HEK293 (cell line): Measurements from ENCODE around the gene DCUN1D4.

Source experiments
- CTCF ChIA-PET: fragments of 350-600 bp; formaldehyde crosslinking; extraction: SDS; loops from one replicate; lab custom pipeline; 2021; ENCODE audit warnings: antibody characterized with exemption; lab: Yijun Ruan, JAX
- POLR2A ChIA-PET: fragments of 300-600 bp; formaldehyde crosslinking; extraction: SDS; loops from one replicate; lab custom pipeline; 2020; ENCODE audit warnings: antibody characterized with exemption, inconsistent platforms; lab: Yijun Ruan, JAX
- H3K27ac ChIP-seq: fragments of 200-500 bp; sonication (Bioruptor generic); 2 replicates; pipeline ENCODE4 v1.5.1; 2014; ENCODE audit warnings: low read depth, low read length, control low read depth, inconsistent platforms; ENCODE audit errors: extremely low read depth
- H3K36me3 ChIP-seq, 2 experiments: fragments of 200-500 bp in 1 of 2; sonication (Bioruptor generic) in 1 of 2; 1 replicate in 1 of 2; 2 replicates in 1 of 2; pipeline ENCODE4 v1.5.1; 2014 to 2017; ENCODE audit warnings: inconsistent platforms in 2 of 2, low read length in 2 of 2; ENCODE audit not compliant: control insufficient read depth in 2 of 2, insufficient read depth in 1 of 2
- H3K4me1 ChIP-seq: fragments of 200-500 bp; sonication (Bioruptor generic); 2 replicates; pipeline ENCODE4 v1.5.1; 2014; ENCODE audit warnings: mild to moderate bottlenecking, low read length, inconsistent platforms; ENCODE audit not compliant: control insufficient read depth, insufficient read depth
- H3K4me3 ChIP-seq: 2 replicates; pipeline ENCODE4 v1.5.1; 2011; ENCODE audit warnings: low read depth, mild to moderate bottlenecking, control low read depth, low read length, moderate library complexity
- H3K9me3 ChIP-seq: fragments of 200-500 bp; sonication (Bioruptor generic); 2 replicates; pipeline ENCODE4 v1.5.1; 2014; ENCODE audit warnings: low read depth, low read length, inconsistent platforms; ENCODE audit not compliant: control insufficient read depth, insufficient read depth
- BCL11B ChIP-seq: fragments of 450-650 bp; formaldehyde crosslinking; IDR thresholded peaks from 2 replicates; pipeline ENCODE4 v1.5.1; 2016; ENCODE audit warnings: low read depth, missing biosample characterization, missing genetic modification characterization
- HOXD13 ChIP-seq: sonication (generic); formaldehyde crosslinking; IDR thresholded peaks from 2 replicates; pipeline ENCODE4 v1.8.0; 2022; ENCODE audit warnings: missing genetic modification reagents, borderline replicate concordance
- MEIS1 ChIP-seq: sonication (generic); formaldehyde crosslinking; IDR thresholded peaks from 2 replicates; pipeline ENCODE4 v1.8.1; 2022; ENCODE audit warnings: missing genetic modification reagents, mild to moderate bottlenecking, borderline replicate concordance
- REPIN1 ChIP-seq: fragments of 450-650 bp; formaldehyde crosslinking; IDR thresholded peaks from 2 replicates; pipeline ENCODE4 v1.5.1; 2017; ENCODE audit warnings: missing biosample characterization, missing genetic modification characterization, low read depth
- SP2 ChIP-seq: fragments of 450-650 bp; formaldehyde crosslinking; IDR thresholded peaks from 2 replicates; pipeline ENCODE4 v1.5.1; 2016; ENCODE audit warnings: missing biosample characterization, missing genetic modification characterization
- ZBTB48 ChIP-seq: fragments of 450-650 bp; formaldehyde crosslinking; IDR thresholded peaks from 2 replicates; pipeline ENCODE4 v1.5.1; 2016; ENCODE audit warnings: missing biosample characterization, missing genetic modification characterization
- ZBTB7A ChIP-seq: fragments of 450-650 bp; formaldehyde crosslinking; IDR thresholded peaks from 2 replicates; pipeline ENCODE4 v1.5.1; 2016; ENCODE audit warnings: low read depth, missing biosample characterization, missing genetic modification characterization
- ZEB2 ChIP-seq: fragments of 450-650 bp; formaldehyde crosslinking; IDR thresholded peaks from 2 replicates; pipeline ENCODE4 v1.5.1; 2016; ENCODE audit warnings: missing biosample characterization, missing genetic modification characterization
- ZNF114 ChIP-seq: fragments of 450-650 bp; formaldehyde crosslinking; IDR thresholded peaks from 2 replicates; pipeline ENCODE4 v1.5.0; 2017; ENCODE audit warnings: missing biosample characterization, missing genetic modification characterization
- ZNF133 ChIP-seq: fragments of 450-650 bp; formaldehyde crosslinking; IDR thresholded peaks from 2 replicates; pipeline ENCODE4 v1.5.1; 2016; ENCODE audit warnings: missing biosample characterization, missing genetic modification characterization
- ZNF140 ChIP-seq: fragments of 450-650 bp; formaldehyde crosslinking; IDR thresholded peaks from 2 replicates; pipeline ENCODE4 v1.5.1; 2016; ENCODE audit warnings: missing biosample characterization, missing genetic modification characterization
- ZNF324 ChIP-seq: fragments of 450-650 bp; formaldehyde crosslinking; IDR thresholded peaks from 2 replicates; pipeline ENCODE4 v1.5.1; 2016; ENCODE audit warnings: missing biosample characterization, missing genetic modification characterization
- ZNF335 ChIP-seq: fragments of 450-650 bp; formaldehyde crosslinking; conservative IDR thresholded peaks from 2 replicates; pipeline ENCODE4 v1.5.1; 2016; ENCODE audit warnings: missing biosample characterization, missing genetic modification characterization
- ZNF341 ChIP-seq: fragments of 450-650 bp; formaldehyde crosslinking; IDR thresholded peaks from 2 replicates; pipeline ENCODE4; 2016; ENCODE audit warnings: low read depth, missing biosample characterization, missing genetic modification characterization
- ZNF416 ChIP-seq: fragments of 450-650 bp; formaldehyde crosslinking; IDR thresholded peaks from 2 replicates; pipeline ENCODE4 v1.5.1; 2016; ENCODE audit warnings: missing biosample characterization, missing genetic modification characterization
- ZNF549 ChIP-seq: fragments of 450-650 bp; IDR thresholded peaks from 2 replicates; pipeline ENCODE4 v1.5.1; 2018; ENCODE audit warnings: missing biosample characterization, missing genetic modification characterization, mild to moderate bottlenecking, inconsistent platforms, moderate library complexity
- ZNF596 ChIP-seq: fragments of 450-650 bp; IDR thresholded peaks from 2 replicates; pipeline ENCODE4 v1.5.0; 2018; ENCODE audit warnings: missing biosample characterization, mild to moderate bottlenecking, missing genetic modification characterization, moderate library complexity
- ZNF624 ChIP-seq: fragments of 450-650 bp; formaldehyde crosslinking; IDR thresholded peaks from 2 replicates; pipeline ENCODE4 v1.5.1; 2017; ENCODE audit warnings: missing biosample characterization, missing genetic modification characterization
- ZNF777 ChIP-seq: fragments of 450-650 bp; formaldehyde crosslinking; IDR thresholded peaks from 2 replicates; pipeline ENCODE4 v1.5.1; 2017; ENCODE audit warnings: missing biosample characterization, missing genetic modification characterization, borderline replicate concordance
- TF ChIP-seq, protein P1 (sequence below): fragments of 450-650 bp; formaldehyde crosslinking; conservative IDR thresholded peaks from 2 replicates; pipeline ENCODE4 v1.5.1; 2016; ENCODE audit warnings: low read depth, missing biosample characterization, missing genetic modification characterization
- TF ChIP-seq, protein P2 (sequence below): fragments of 450-650 bp; formaldehyde crosslinking; IDR thresholded peaks from 2 replicates; pipeline ENCODE4 v1.5.1; 2016; ENCODE audit warnings: missing biosample characterization, missing genetic modification characterization
- TF ChIP-seq, protein P3 (sequence below): fragments of 450-650 bp; formaldehyde crosslinking; IDR thresholded peaks from 2 replicates; pipeline ENCODE4 v1.5.1; 2017; ENCODE audit warnings: missing biosample characterization, missing genetic modification characterization
- TF ChIP-seq, protein P4 (sequence below): fragments of 450-650 bp; formaldehyde crosslinking; IDR thresholded peaks from 2 replicates; pipeline ENCODE4 v1.5.1; 2016; ENCODE audit warnings: missing biosample characterization, missing genetic modification characterization
- TF ChIP-seq, protein P5 (sequence below): fragments of 450-650 bp; formaldehyde crosslinking; IDR thresholded peaks from 2 replicates; pipeline ENCODE4 v1.5.1; 2016; ENCODE audit warnings: missing biosample characterization, missing genetic modification characterization

The DCUN1D4 gene

DNA sequence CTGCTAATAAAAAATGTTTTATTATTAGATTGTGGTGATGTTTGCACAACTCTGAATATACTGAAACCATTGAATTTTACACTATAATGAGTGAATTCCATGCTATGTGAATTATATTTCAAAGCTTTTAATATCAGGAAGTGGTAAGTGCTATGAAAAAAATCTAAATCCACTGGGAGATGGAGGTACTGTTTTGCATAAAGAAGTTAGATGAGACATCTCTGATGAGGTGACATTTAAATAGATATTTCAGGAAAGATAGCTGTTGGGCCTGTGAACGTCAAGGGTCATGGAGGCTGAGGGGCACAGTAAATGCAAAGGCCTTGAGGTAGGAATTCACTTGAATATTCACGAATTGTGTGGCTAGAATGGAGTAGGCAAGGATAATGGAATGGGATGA is 12.3 kb downstream of the DCUN1D4 start (continued):
- TF ChIP-seq, protein P1, sequence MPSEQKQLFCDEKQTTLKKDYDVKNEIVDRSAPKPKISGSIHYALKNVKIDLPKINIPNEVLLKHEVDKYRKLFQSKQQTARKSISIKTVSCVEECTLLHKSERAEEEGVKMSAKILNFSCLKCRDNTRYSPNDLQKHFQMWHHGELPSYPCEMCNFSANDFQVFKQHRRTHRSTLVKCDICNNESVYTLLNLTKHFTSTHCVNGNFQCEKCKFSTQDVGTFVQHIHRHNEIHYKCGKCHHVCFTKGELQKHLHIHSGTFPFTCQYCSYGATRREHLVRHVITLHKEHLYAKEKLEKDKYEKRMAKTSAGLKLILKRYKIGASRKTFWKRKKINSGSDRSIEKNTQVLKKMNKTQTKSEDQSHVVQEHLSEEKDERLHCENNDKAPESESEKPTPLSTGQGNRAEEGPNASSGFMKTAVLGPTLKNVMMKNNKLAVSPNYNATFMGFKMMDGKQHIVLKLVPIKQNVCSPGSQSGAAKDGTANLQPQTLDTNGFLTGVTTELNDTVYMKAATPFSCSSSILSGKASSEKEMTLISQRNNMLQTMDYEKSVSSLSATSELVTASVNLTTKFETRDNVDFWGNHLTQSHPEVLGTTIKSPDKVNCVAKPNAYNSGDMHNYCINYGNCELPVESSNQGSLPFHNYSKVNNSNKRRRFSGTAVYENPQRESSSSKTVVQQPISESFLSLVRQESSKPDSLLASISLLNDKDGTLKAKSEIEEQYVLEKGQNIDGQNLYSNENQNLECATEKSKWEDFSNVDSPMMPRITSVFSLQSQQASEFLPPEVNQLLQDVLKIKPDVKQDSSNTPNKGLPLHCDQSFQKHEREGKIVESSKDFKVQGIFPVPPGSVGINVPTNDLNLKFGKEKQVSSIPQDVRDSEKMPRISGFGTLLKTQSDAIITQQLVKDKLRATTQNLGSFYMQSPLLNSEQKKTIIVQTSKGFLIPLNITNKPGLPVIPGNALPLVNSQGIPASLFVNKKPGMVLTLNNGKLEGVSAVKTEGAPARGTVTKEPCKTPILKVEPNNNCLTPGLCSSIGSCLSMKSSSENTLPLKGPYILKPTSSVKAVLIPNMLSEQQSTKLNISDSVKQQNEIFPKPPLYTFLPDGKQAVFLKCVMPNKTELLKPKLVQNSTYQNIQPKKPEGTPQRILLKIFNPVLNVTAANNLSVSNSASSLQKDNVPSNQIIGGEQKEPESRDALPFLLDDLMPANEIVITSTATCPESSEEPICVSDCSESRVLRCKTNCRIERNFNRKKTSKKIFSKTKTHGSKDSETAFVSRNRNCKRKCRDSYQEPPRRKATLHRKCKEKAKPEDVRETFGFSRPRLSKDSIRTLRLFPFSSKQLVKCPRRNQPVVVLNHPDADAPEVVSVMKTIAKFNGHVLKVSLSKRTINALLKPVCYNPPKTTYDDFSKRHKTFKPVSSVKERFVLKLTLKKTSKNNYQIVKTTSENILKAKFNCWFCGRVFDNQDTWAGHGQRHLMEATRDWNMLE (tag by site-specific recombination), result no peak
- TF ChIP-seq ZNF114 (no peak), HOXD13 (no peak), ZBTB7A (no peak), ZNF549 (tag by site-specific recombination) (no peak), REPIN1 (tag by site-specific recombination) (no peak), ZBTB48 (tag by site-specific recombination) (no peak), ZNF335 (tag by site-specific recombination) (no peak)
- TF ChIP-seq, protein P2, sequence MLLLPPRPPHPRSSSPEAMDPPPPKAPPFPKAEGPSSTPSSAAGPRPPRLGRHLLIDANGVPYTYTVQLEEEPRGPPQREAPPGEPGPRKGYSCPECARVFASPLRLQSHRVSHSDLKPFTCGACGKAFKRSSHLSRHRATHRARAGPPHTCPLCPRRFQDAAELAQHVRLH (tag by site-specific recombination), result no peak

DNA sequence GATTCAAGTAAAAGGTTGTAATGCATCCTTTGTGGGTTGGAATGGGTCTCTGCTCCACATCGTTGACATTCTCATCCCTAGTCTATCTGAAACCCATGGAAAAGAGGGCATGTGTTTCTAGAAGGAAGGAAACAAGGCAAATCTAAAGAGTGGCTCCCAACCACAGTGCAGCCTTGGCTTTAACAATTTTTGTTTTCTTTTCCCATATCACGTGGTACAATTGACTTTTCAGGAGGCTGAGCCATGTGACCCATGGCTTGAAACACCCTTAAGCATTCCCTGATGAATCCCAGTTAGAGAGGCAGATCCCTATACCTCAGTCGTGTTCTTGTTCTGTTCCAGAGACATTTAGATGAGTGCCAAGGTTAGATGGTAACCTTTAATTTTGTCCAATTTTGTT is 12.8 kb downstream of the DCUN1D4 start:
- Histone ChIP-seq H3K4me1 (0 out of 2 replicates have a peak, but pooled peaks cover 2% of the 10 kb centered on the region), H3K4me3 (no peak overlapping the region), H3K27ac (no peak overlapping the region), H3K36me3 (no peaks in the 10 kb centered on the region), H3K9me3 (no peaks in the 10 kb centered on the region)
- TF ChIP-seq, protein P3, sequence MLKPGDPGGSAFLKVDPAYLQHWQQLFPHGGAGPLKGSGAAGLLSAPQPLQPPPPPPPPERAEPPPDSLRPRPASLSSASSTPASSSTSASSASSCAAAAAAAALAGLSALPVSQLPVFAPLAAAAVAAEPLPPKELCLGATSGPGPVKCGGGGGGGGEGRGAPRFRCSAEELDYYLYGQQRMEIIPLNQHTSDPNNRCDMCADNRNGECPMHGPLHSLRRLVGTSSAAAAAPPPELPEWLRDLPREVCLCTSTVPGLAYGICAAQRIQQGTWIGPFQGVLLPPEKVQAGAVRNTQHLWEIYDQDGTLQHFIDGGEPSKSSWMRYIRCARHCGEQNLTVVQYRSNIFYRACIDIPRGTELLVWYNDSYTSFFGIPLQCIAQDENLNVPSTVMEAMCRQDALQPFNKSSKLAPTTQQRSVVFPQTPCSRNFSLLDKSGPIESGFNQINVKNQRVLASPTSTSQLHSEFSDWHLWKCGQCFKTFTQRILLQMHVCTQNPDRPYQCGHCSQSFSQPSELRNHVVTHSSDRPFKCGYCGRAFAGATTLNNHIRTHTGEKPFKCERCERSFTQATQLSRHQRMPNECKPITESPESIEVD (tag by site-specific recombination), result no peak
- TF ChIP-seq BCL11B, result no peak
- TF ChIP-seq ZNF341 (tag by site-specific recombination), result no peak
- no peak for TF ChIP-seq ZNF133
- TF ChIP-seq MEIS1 (CRISPR knock-in tag), result no peak
- TF ChIP-seq, protein P4, sequence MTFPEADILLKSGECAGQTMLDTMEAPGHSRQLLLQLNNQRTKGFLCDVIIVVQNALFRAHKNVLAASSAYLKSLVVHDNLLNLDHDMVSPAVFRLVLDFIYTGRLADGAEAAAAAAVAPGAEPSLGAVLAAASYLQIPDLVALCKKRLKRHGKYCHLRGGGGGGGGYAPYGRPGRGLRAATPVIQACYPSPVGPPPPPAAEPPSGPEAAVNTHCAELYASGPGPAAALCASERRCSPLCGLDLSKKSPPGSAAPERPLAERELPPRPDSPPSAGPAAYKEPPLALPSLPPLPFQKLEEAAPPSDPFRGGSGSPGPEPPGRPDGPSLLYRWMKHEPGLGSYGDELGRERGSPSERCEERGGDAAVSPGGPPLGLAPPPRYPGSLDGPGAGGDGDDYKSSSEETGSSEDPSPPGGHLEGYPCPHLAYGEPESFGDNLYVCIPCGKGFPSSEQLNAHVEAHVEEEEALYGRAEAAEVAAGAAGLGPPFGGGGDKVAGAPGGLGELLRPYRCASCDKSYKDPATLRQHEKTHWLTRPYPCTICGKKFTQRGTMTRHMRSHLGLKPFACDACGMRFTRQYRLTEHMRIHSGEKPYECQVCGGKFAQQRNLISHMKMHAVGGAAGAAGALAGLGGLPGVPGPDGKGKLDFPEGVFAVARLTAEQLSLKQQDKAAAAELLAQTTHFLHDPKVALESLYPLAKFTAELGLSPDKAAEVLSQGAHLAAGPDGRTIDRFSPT, result no peak
- TF ChIP-seq ZNF140 (tag by site-specific recombination), result no peak
- TF ChIP-seq ZNF324 (tag by site-specific recombination), result no peak
- TF ChIP-seq ZNF777 (tag by site-specific recombination), result no peak
- no peak for TF ChIP-seq ZNF416 (tag by site-specific recombination)
- no peak for TF ChIP-seq SP2
- no peak for TF ChIP-seq ZNF596
- TF ChIP-seq ZNF335 (tag by site-specific recombination), result no peak
- no peak for TF ChIP-seq ZBTB7A
- TF ChIP-seq ZNF624 (tag by site-specific recombination), result no peak
- TF ChIP-seq, protein P5, sequence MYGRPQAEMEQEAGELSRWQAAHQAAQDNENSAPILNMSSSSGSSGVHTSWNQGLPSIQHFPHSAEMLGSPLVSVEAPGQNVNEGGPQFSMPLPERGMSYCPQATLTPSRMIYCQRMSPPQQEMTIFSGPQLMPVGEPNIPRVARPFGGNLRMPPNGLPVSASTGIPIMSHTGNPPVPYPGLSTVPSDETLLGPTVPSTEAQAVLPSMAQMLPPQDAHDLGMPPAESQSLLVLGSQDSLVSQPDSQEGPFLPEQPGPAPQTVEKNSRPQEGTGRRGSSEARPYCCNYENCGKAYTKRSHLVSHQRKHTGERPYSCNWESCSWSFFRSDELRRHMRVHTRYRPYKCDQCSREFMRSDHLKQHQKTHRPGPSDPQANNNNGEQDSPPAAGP (tag by site-specific recombination), result no peak
- no peak for TF ChIP-seq ZEB2
- ChIA-PET CTCF (no interaction called here), POLR2A (no interaction called here)
